GM21529 (cell line): Measurements from ENCODE around the gene WASF3.
"Not testable (repeated sequence)": the region's sequence is repeated elsewhere in the genome, so short reads cannot be mapped to it uniquely, and the experiment has no call there.

Source experiments
- ATAC-seq: cut with Tn5 transposase; IDR thresholded peaks from one replicate; pipeline ENCODE4 v1.9.1; 2021; ENCODE audit not compliant: unreplicated experiment

WASF3 gene

GRCh38 chr13:26623125-26623524, 65.6 kb downstream of the WASF3 start:
- ATAC-seq, result no peak

GRCh38 chr13:26624572-26624971, 67.1 kb downstream of the WASF3 start:
- no peak for ATAC-seq

GRCh38 chr13:26626271-26626670, 68.8 kb downstream of the WASF3 start:
- no peak for ATAC-seq

GRCh38 chr13:26628706-26629105, 71.2 kb downstream of the WASF3 start:
- ATAC-seq, result no peak

- no peak for ATAC-seq
Observed at GRCh38 chr13:26629260-26629825, 71.9 kb downstream of the WASF3 start.

GRCh38 chr13:26635634-26636033, 78.2 kb downstream of the WASF3 start:
- not testable (repeated sequence) for ATAC-seq

GRCh38 chr13:26636073-26636472, 78.6 kb downstream of the WASF3 start:
- ATAC-seq, result not testable (repeated sequence)

GRCh38 chr13:26646603-26647002, 89.1 kb downstream of the WASF3 start:
- ATAC-seq, result no peak

GRCh38 chr13:26651234-26651633, 93.8 kb downstream of the WASF3 start:
- no peak for ATAC-seq

GRCh38 chr13:26653310-26653709, 95.8 kb downstream of the WASF3 start:
- ATAC-seq, result no peak

- no peak for ATAC-seq
Observed at GRCh38 chr13:26653842-26654241, 96.4 kb downstream of the WASF3 start.

- ATAC-seq, result no peak
Observed at GRCh38 chr13:26656919-26657318, 99.4 kb downstream of the WASF3 start.

- ATAC-seq, result no peak
Observed at GRCh38 chr13:26658448-26659385, 101.2 kb downstream of the WASF3 start.

GRCh38 chr13:26660185-26660584, 102.7 kb downstream of the WASF3 start:
- no peak for ATAC-seq

- ATAC-seq, result no peak
Observed at GRCh38 chr13:26660766-26661165, 103.3 kb downstream of the WASF3 start.

- ATAC-seq, result no peak
Observed at GRCh38 chr13:26663791-26664190, 106.3 kb downstream of the WASF3 start.

GRCh38 chr13:26664286-26664685, 106.8 kb downstream of the WASF3 start:
- no peak for ATAC-seq

GRCh38 chr13:26664876-26665275, 107.4 kb downstream of the WASF3 start:
- no peak for ATAC-seq

- no peak for ATAC-seq
Observed at GRCh38 chr13:26668357-26669146, 111.1 kb downstream of the WASF3 start.

GRCh38 chr13:26673890-26674289, 116.4 kb downstream of the WASF3 start:
- no peak for ATAC-seq

GRCh38 chr13:26677156-26677555, 119.7 kb downstream of the WASF3 start:
- no peak for ATAC-seq

GRCh38 chr13:26678330-26678729, 120.8 kb downstream of the WASF3 start:
- ATAC-seq, result no peak
